HEK293 (cell line): ENCODE results near the gene ANKRD9.

Source experiments
- CTCF ChIA-PET: fragments of 350-600 bp; formaldehyde crosslinking; extraction: SDS; loops from one replicate; lab custom pipeline; 2021; ENCODE audit warnings: antibody characterized with exemption; lab: Yijun Ruan, JAX
- POLR2A ChIA-PET: fragments of 300-600 bp; formaldehyde crosslinking; extraction: SDS; loops from one replicate; lab custom pipeline; 2020; ENCODE audit warnings: antibody characterized with exemption, inconsistent platforms; lab: Yijun Ruan, JAX
- H3K27ac ChIP-seq: fragments of 200-500 bp; sonication (Bioruptor generic); 2 replicates; pipeline ENCODE4 v1.5.1; 2014; ENCODE audit warnings: low read depth, low read length, control low read depth, inconsistent platforms; ENCODE audit errors: extremely low read depth
- H3K36me3 ChIP-seq, 2 experiments: fragments of 200-500 bp in 1 of 2; sonication (Bioruptor generic) in 1 of 2; 1 replicate in 1 of 2; 2 replicates in 1 of 2; pipeline ENCODE4 v1.5.1; 2014 to 2017; ENCODE audit warnings: inconsistent platforms in 2 of 2, low read length in 2 of 2; ENCODE audit not compliant: control insufficient read depth in 2 of 2, insufficient read depth in 1 of 2
- H3K4me1 ChIP-seq: fragments of 200-500 bp; sonication (Bioruptor generic); 2 replicates; pipeline ENCODE4 v1.5.1; 2014; ENCODE audit warnings: mild to moderate bottlenecking, low read length, inconsistent platforms; ENCODE audit not compliant: control insufficient read depth, insufficient read depth
- H3K4me3 ChIP-seq: 2 replicates; pipeline ENCODE4 v1.5.1; 2011; ENCODE audit warnings: low read depth, mild to moderate bottlenecking, control low read depth, low read length, moderate library complexity
- H3K9me3 ChIP-seq: fragments of 200-500 bp; sonication (Bioruptor generic); 2 replicates; pipeline ENCODE4 v1.5.1; 2014; ENCODE audit warnings: low read depth, low read length, inconsistent platforms; ENCODE audit not compliant: control insufficient read depth, insufficient read depth
- GLIS2 ChIP-seq: fragments of 450-650 bp; formaldehyde crosslinking; IDR thresholded peaks from 2 replicates; pipeline ENCODE4 v1.5.1; 2016; ENCODE audit warnings: missing biosample characterization, missing genetic modification characterization
- SP3 ChIP-seq: fragments of 450-650 bp; formaldehyde crosslinking; IDR thresholded peaks from 2 replicates; pipeline ENCODE4 v1.5.1; 2016; ENCODE audit warnings: missing biosample characterization, missing genetic modification characterization
- SP7 ChIP-seq: fragments of 450-650 bp; formaldehyde crosslinking; IDR thresholded peaks from 2 replicates; pipeline ENCODE4 v1.5.1; 2016; ENCODE audit warnings: missing biosample characterization, missing genetic modification characterization
- ZFP69B ChIP-seq: fragments of 450-650 bp; formaldehyde crosslinking; IDR thresholded peaks from 2 replicates; pipeline ENCODE4 v1.5.1; 2016; ENCODE audit warnings: missing biosample characterization, missing genetic modification characterization
- ZNF112 ChIP-seq: fragments of 450-650 bp; formaldehyde crosslinking; IDR thresholded peaks from 2 replicates; pipeline ENCODE4 v1.5.0; 2017; ENCODE audit warnings: missing biosample characterization, missing genetic modification characterization
- ZNF140 ChIP-seq: fragments of 450-650 bp; formaldehyde crosslinking; IDR thresholded peaks from 2 replicates; pipeline ENCODE4 v1.5.1; 2016; ENCODE audit warnings: missing biosample characterization, missing genetic modification characterization
- ZNF174 ChIP-seq: fragments of 450-650 bp; formaldehyde crosslinking; IDR thresholded peaks from 2 replicates; pipeline ENCODE4 v1.5.0; 2017; ENCODE audit warnings: missing biosample characterization, mild to moderate bottlenecking, missing genetic modification characterization
- ZNF19 ChIP-seq: fragments of 450-650 bp; formaldehyde crosslinking; IDR thresholded peaks from 2 replicates; pipeline ENCODE4; 2016; ENCODE audit warnings: missing biosample characterization, missing genetic modification characterization, low read depth
- ZNF24 ChIP-seq: fragments of 450-650 bp; formaldehyde crosslinking; IDR thresholded peaks from 2 replicates; pipeline ENCODE4 v1.5.1; 2016; ENCODE audit warnings: missing biosample characterization, missing genetic modification characterization
- ZNF433 ChIP-seq: fragments of 450-650 bp; formaldehyde crosslinking; IDR thresholded peaks from 2 replicates; pipeline ENCODE4 v1.5.1; 2016; ENCODE audit warnings: missing biosample characterization, missing genetic modification characterization, low read depth
- ZNF560 ChIP-seq: fragments of 450-650 bp; formaldehyde crosslinking; IDR thresholded peaks from 2 replicates; pipeline ENCODE4 v1.5.1; 2017; ENCODE audit warnings: missing biosample characterization, missing genetic modification characterization, borderline replicate concordance
- ZNF621 ChIP-seq: fragments of 450-650 bp; formaldehyde crosslinking; IDR thresholded peaks from 2 replicates; pipeline ENCODE4 v1.5.1; 2017; ENCODE audit warnings: missing biosample characterization, missing genetic modification characterization
- ZNF660 ChIP-seq: fragments of 450-650 bp; IDR thresholded peaks from 2 replicates; pipeline ENCODE4 v1.5.1; 2018; ENCODE audit warnings: missing biosample characterization, mild to moderate bottlenecking, missing genetic modification characterization
- ZSCAN30 ChIP-seq: fragments of 450-650 bp; IDR thresholded peaks from 2 replicates; pipeline ENCODE4 v1.5.1; 2018; ENCODE audit warnings: missing biosample characterization, mild to moderate bottlenecking, missing genetic modification characterization, moderate library complexity
- TF ChIP-seq, protein P1 (sequence below): fragments of 450-650 bp; formaldehyde crosslinking; IDR thresholded peaks from 2 replicates; pipeline ENCODE4 v1.5.1; 2016; ENCODE audit warnings: missing biosample characterization, missing genetic modification characterization, borderline replicate concordance
- TF ChIP-seq, protein P2 (sequence below): fragments of 450-650 bp; formaldehyde crosslinking; IDR thresholded peaks from 2 replicates; pipeline ENCODE4 v1.5.1; 2016; ENCODE audit warnings: missing biosample characterization, missing genetic modification characterization
- TF ChIP-seq, protein P3 (sequence below): fragments of 450-650 bp; formaldehyde crosslinking; IDR thresholded peaks from 2 replicates; pipeline ENCODE4 v1.5.1; 2016; ENCODE audit warnings: missing biosample characterization, missing genetic modification characterization

Gene ANKRD9

DNA sequence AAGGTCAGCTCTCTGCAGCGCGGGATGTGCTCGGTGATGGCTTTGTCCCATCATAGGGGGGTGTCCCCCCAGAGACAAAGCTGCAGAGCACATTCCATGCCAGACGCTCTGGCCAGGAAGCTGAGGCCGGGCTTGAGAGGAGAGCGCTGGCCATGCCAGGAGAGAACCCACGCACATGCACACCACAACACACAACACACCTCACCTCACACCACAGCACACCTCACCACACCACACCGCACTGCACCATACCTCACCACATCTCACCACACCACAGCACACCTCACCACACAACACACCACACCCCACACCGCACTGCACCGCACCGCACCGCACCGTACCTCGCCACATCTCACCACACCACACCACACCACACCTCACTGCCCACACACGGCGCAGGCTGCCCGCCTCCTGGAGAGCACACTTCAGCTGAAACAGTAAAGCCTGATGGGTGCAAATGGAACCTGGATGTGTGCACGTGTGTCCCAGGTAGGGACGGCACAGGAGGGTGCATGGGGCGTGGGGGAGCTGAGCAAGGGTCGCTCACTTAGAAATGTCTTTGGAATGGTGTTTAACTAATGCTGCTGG, 10.8 kb downstream of the ANKRD9 start (continued):
- no peak for TF ChIP-seq ZNF660 (tag by site-specific recombination)
- TF ChIP-seq, protein P1, sequence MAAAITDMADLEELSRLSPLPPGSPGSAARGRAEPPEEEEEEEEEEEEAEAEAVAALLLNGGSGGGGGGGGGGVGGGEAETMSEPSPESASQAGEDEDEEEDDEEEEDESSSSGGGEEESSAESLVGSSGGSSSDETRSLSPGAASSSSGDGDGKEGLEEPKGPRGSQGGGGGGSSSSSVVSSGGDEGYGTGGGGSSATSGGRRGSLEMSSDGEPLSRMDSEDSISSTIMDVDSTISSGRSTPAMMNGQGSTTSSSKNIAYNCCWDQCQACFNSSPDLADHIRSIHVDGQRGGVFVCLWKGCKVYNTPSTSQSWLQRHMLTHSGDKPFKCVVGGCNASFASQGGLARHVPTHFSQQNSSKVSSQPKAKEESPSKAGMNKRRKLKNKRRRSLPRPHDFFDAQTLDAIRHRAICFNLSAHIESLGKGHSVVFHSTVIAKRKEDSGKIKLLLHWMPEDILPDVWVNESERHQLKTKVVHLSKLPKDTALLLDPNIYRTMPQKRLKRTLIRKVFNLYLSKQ (tag by site-specific recombination) = no peak
- TF ChIP-seq, all 188 proteins: peak for 5

GRCh38 chr14:102497998-102498677, 11.4 kb downstream of the ANKRD9 start:
- peaks cover 0 to 38% of the 10 kb centered on the region in 2 experiments; a peak in 1 of 3 replicates for H3K36me3 ChIP-seq
- no peak overlapping the region for H3K4me3 ChIP-seq
- no peak for TF ChIP-seq ZNF140
- TF ChIP-seq SP7 = no peak
- CTCF ChIA-PET = interaction anchor here (0.5 to 1.5 kb wide), 4 partner anchors 26 to 623 kb away, joined by 3 to 4 read pairs (median 3); no protein-coding TSS in a partner anchor
- H3K27ac ChIP-seq = no peak overlapping the region
- H3K9me3 ChIP-seq = no peaks in the 10 kb centered on the region
- no peaks in the 10 kb centered on the region for H3K4me1 ChIP-seq
- POLR2A ChIA-PET = no interaction called here

GRCh38 chr14:102496958-102497744, 12.4 kb downstream of the ANKRD9 start:
- no peak overlapping the region for H3K27ac ChIP-seq
- ChIA-PET CTCF (interaction anchor here (0.6 to 1.5 kb wide), 2 partner anchors 19 to 59 kb away, joined by 3 to 4 read pairs; no protein-coding TSS in a partner anchor), POLR2A (no interaction called here)
- H3K9me3 ChIP-seq = no peaks in the 10 kb centered on the region
- H3K4me3 ChIP-seq = no peak overlapping the region
- H3K36me3 ChIP-seq = peaks cover 0 to 38% of the 10 kb centered on the region in 2 experiments; a peak in 1 of 3 replicates
- H3K4me1 ChIP-seq = no peaks in the 10 kb centered on the region
- no peak for TF ChIP-seq ZNF174 (tag by site-specific recombination)
- TF ChIP-seq ZNF560 (tag by site-specific recombination) = no peak
- TF ChIP-seq, protein P2, sequence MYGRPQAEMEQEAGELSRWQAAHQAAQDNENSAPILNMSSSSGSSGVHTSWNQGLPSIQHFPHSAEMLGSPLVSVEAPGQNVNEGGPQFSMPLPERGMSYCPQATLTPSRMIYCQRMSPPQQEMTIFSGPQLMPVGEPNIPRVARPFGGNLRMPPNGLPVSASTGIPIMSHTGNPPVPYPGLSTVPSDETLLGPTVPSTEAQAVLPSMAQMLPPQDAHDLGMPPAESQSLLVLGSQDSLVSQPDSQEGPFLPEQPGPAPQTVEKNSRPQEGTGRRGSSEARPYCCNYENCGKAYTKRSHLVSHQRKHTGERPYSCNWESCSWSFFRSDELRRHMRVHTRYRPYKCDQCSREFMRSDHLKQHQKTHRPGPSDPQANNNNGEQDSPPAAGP = no peak
- no peak for TF ChIP-seq ZNF112 (tag by site-specific recombination)
- TF ChIP-seq ZFP69B = no peak
- no peak for TF ChIP-seq ZNF19 (tag by site-specific recombination)
- no peak for TF ChIP-seq ZNF24 (tag by site-specific recombination)
- TF ChIP-seq ZSCAN30 (tag by site-specific recombination) = no peak
- no peak for TF ChIP-seq GLIS2 (tag by site-specific recombination)
- no peak for TF ChIP-seq ZNF433 (tag by site-specific recombination)
- TF ChIP-seq SP3 (tag by site-specific recombination) = no peak
- no peak for TF ChIP-seq ZNF621 (tag by site-specific recombination)
- TF ChIP-seq, protein P3, sequence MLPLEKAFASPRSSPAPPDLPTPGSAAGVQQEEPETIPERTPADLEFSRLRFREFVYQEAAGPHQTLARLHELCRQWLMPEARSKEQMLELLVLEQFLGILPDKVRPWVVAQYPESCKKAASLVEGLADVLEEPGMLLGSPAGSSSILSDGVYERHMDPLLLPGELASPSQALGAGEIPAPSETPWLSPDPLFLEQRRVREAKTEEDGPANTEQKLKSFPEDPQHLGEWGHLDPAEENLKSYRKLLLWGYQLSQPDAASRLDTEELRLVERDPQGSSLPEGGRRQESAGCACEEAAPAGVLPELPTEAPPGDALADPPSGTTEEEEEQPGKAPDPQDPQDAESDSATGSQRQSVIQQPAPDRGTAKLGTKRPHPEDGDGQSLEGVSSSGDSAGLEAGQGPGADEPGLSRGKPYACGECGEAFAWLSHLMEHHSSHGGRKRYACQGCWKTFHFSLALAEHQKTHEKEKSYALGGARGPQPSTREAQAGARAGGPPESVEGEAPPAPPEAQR = no peak
